GM12878 (cell line): ENCODE data around the gene KDM4F.

ENCODE experiments used
- CEBPZ ChIP-seq: fragments of 150-350 bp; IDR thresholded peaks from 2 replicates; pipeline ENCODE4 v1.6.1; 2016; ENCODE audit warnings: low read depth, low read length
- KLF5 ChIP-seq: fragments of 450-650 bp; IDR thresholded peaks from 2 replicates; pipeline ENCODE4 v1.6.1; 2014; ENCODE audit warnings: mild to moderate bottlenecking; ENCODE audit not compliant: partially characterized antibody
- MXI1 ChIP-seq: fragments of 150-350 bp; IDR thresholded peaks from 2 replicates; pipeline ENCODE4 v1.6.1; 2011; ENCODE audit warnings: low read depth, mild to moderate bottlenecking, inconsistent platforms, low read length, improper control_type of control experiment
- POLR2A ChIP-seq: IDR thresholded peaks from 2 replicates; pipeline ENCODE4 v1.6.1; 2011; ENCODE audit warnings: low read depth, mild to moderate bottlenecking, low read length
- RAD21 ChIP-seq: IDR thresholded peaks from 2 replicates; pipeline ENCODE4 v1.6.1; 2011; ENCODE audit warnings: mild to moderate bottlenecking, low read depth, low read length, moderate library complexity; ENCODE audit not compliant: insufficient read depth
- SUZ12 ChIP-seq: fragments of 200-600 bp; sonication (generic); IDR thresholded peaks from one replicate; pipeline ENCODE4 v1.6.1; 2018; ENCODE audit warnings: antibody characterized with exemption, mild to moderate bottlenecking; ENCODE audit not compliant: unreplicated experiment
- TARDBP ChIP-seq: IDR thresholded peaks from 2 replicates; pipeline ENCODE4 v1.6.1; 2016; ENCODE audit warnings: borderline replicate concordance
- TCF3 ChIP-seq: IDR thresholded peaks from 2 replicates; pipeline ENCODE4 v1.6.1; 2012; ENCODE audit warnings: low read depth, mild to moderate bottlenecking, low read length, borderline replicate concordance; ENCODE audit not compliant: insufficient read depth
- TF ChIP-seq, protein P1 (sequence below): IDR thresholded peaks from 2 replicates; pipeline ENCODE4 v1.6.1; 2011; ENCODE audit warnings: low read depth, low read length, improper control_type of control experiment, borderline replicate concordance

DNA sequence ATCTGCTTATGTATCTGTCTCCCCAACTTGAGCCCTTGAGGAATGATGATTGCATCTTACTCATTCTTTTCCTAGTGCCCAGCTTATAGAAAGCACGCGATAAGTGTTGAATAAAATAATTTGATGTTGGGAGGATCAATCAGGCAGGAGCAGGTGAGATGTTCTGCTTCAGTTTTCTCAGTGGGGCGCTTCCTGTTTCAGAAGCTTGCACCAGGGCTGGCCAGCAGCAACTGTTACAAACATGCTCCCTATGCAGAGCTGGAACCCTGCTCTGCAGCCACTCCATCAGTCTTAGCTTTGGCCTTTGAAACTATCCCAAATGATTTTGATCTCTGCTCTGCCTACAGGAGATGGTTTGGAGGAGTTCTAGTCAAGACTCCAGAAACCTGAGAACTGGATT, 44.3 kb downstream of the KDM4F start:
- no peak for TF ChIP-seq SUZ12
- TF ChIP-seq MXI1 = no peak
- TF ChIP-seq, protein P1, sequence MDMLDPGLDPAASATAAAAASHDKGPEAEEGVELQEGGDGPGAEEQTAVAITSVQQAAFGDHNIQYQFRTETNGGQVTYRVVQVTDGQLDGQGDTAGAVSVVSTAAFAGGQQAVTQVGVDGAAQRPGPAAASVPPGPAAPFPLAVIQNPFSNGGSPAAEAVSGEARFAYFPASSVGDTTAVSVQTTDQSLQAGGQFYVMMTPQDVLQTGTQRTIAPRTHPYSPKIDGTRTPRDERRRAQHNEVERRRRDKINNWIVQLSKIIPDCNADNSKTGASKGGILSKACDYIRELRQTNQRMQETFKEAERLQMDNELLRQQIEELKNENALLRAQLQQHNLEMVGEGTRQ = no peak
- no peak for TF ChIP-seq KLF5
- no peak for TF ChIP-seq POLR2A
- TF ChIP-seq CEBPZ = no peak
- no peak for TF ChIP-seq RAD21
- no peak for TF ChIP-seq TARDBP
- no peak for TF ChIP-seq TCF3
